GM12878 (cell line): ENCODE results near the gene CSRNP2. TPM values are rescaled to one million over a fixed set of nuclear protein-coding genes. Genes with fewer than 3 reads are reported as not detected.

Experiments
- ATAC-seq: fragments of 200-7000 bp; cut with Tn5 transposase; 3 replicates; pipeline ENCODE4 v1.9.1; 2020; ENCODE audit warnings: mild to moderate bottlenecking, moderate library complexity
- Bru-seq: library from RNA; stranded (reverse); fragments of 400-500 nt; gene quantifications from one replicate; lab custom pipeline; 2021; lab: Mats Ljungman, UMichigan
- BruChase-seq, 2 experiments: library from RNA; stranded (reverse); fragments of 400-500 nt; gene quantifications; one replicate each; lab custom pipeline; 2021; lab: Mats Ljungman, UMichigan
- BruUV-seq: library from RNA; stranded (reverse); fragments of 400-500 nt; replicated peaks from 2 replicates; lab custom pipeline; 2021; lab: Mats Ljungman, UMichigan
- CTCF ChIA-PET: fragments of 300-600 bp; sonication (Branson Sonifier 250); formaldehyde crosslinking; extraction: SDS; loops from one replicate; lab custom pipeline; 2021; ENCODE audit warnings: inconsistent platforms; lab: Yijun Ruan, JAX
- POLR2A ChIA-PET: fragments of 350-600 bp; formaldehyde crosslinking; extraction: SDS; loops from one replicate; lab custom pipeline; 2021; ENCODE audit warnings: inconsistent platforms; lab: Charles Lee
- RAD21 ChIA-PET: fragments of 300-600 bp; sonication (Branson Sonifier 250); formaldehyde crosslinking; loops from one replicate; lab custom pipeline; 2023; ENCODE audit warnings: antibody characterized with exemption; ENCODE audit not compliant: unreplicated experiment; lab: Charles Lee
- SMC1A ChIA-PET: fragments of 300-600 bp; sonication (Branson Sonifier 250); formaldehyde crosslinking; loops from one replicate; lab custom pipeline; 2023; ENCODE audit not compliant: unreplicated experiment, uncharacterized antibody; lab: Charles Lee
- DNase-seq: peaks from one replicate; pipeline ENCODE4 v3.0.0-alpha.2; 2011; ENCODE audit warnings: low read depth, low spot score
- FAIRE-seq: peaks from 3 replicates; lab custom pipeline; 2011; peaks lifted over from hg19 to GRCh38; lab: Jason Lieb, UNC
- H2AFZ ChIP-seq: 2 replicates; pipeline ENCODE4 v1.6.0; 2011; ENCODE audit warnings: low read depth, low read length, control low read depth; ENCODE audit not compliant: control insufficient read depth
- H3K27ac ChIP-seq: 2 replicates; pipeline ENCODE4 v1.5.1; 2011; ENCODE audit warnings: control low read depth; ENCODE audit not compliant: control insufficient read depth, insufficient read depth
- H3K27me3 ChIP-seq, 2 experiments: replicated peaks in 1 of 2; 2 replicates each; pipeline versions ENCODE4 v1.6.0 to v1.6.1; 2011; ENCODE audit warnings: low read length in 1 of 2; ENCODE audit not compliant: control insufficient read depth in 2 of 2, insufficient read depth in 2 of 2
- H3K36me3 ChIP-seq, 2 experiments: 2 replicates each; pipeline ENCODE4 v1.5.1; 2011; ENCODE audit warnings: low read length in 1 of 2; ENCODE audit not compliant: control insufficient read depth in 2 of 2, insufficient read depth in 2 of 2
- H3K4me1 ChIP-seq: 2 replicates; pipeline ENCODE4 v1.6.1; 2011; ENCODE audit warnings: mild to moderate bottlenecking, low read length, moderate library complexity, mixed read lengths; ENCODE audit not compliant: control insufficient read depth, insufficient read depth
- H3K4me2 ChIP-seq: 2 replicates; pipeline ENCODE4 v1.6.0; 2011; ENCODE audit warnings: control low read depth; ENCODE audit not compliant: control insufficient read depth, insufficient read depth
- H3K4me3 ChIP-seq: fragments of 200-600 bp; sonication (generic); 2 replicates; pipeline ENCODE4 v1.5.1; 2016
- H3K79me2 ChIP-seq: 2 replicates; pipeline ENCODE4 v1.6.0; 2011; ENCODE audit warnings: low read length; ENCODE audit not compliant: control insufficient read depth, insufficient read depth
- H3K9ac ChIP-seq: 2 replicates; pipeline ENCODE4 v1.8.0; 2011; ENCODE audit warnings: low read length, control low read depth, mixed read lengths; ENCODE audit not compliant: control insufficient read depth, insufficient read depth
- H3K9me3 ChIP-seq: replicated peaks from 3 replicates; pipeline ENCODE4 v1.5.1; 2011; ENCODE audit warnings: mild to moderate bottlenecking, low read length; ENCODE audit not compliant: control insufficient read depth, insufficient read depth
- H4K20me1 ChIP-seq: 2 replicates; pipeline ENCODE4 v1.6.0; 2011; ENCODE audit not compliant: control insufficient read depth, insufficient read depth
- BHLHE40 ChIP-seq, 2 experiments: fragments of 450-650 bp in 1 of 2; IDR thresholded peaks; 2 replicates each; pipeline ENCODE4 v1.6.1; 2011 to 2017; ENCODE audit warnings: low read depth in 2 of 2, borderline replicate concordance in 1 of 2, improper control_type of control experiment in 1 of 2, low read length in 1 of 2, mild to moderate bottlenecking in 1 of 2
- CBX3 ChIP-seq: fragments of 200-600 bp; sonication (generic); IDR thresholded peaks from 2 replicates; pipeline ENCODE4 v1.6.1; 2016; ENCODE audit warnings: low read depth, borderline replicate concordance
- HDGF ChIP-seq: fragments of 450-650 bp; IDR thresholded peaks from 2 replicates; pipeline ENCODE4 v1.6.1; 2016; ENCODE audit warnings: antibody characterized with exemption
- MXI1 ChIP-seq: fragments of 150-350 bp; IDR thresholded peaks from 2 replicates; pipeline ENCODE4 v1.6.1; 2011; ENCODE audit warnings: low read depth, mild to moderate bottlenecking, inconsistent platforms, low read length, improper control_type of control experiment
- RAD51 ChIP-seq: fragments of 450-650 bp; IDR thresholded peaks from 2 replicates; pipeline ENCODE4 v1.6.1; 2016; ENCODE audit warnings: moderate library complexity, mild to moderate bottlenecking, inconsistent platforms
- SKIL ChIP-seq: fragments of 450-650 bp; IDR thresholded peaks from 2 replicates; pipeline ENCODE4 v1.6.1; 2017; ENCODE audit warnings: mild to moderate bottlenecking, low read depth, inconsistent platforms; ENCODE audit not compliant: poor library complexity, severe bottlenecking
- SRF ChIP-seq, 2 experiments: IDR thresholded peaks; 2 replicates each; pipeline ENCODE4 v1.6.1; 2011; ENCODE audit warnings: low read depth in 2 of 2, low read length in 2 of 2, mild to moderate bottlenecking in 1 of 2, moderate library complexity in 1 of 2
- STAT3 ChIP-seq: IDR thresholded peaks from 2 replicates; pipeline ENCODE4 v1.6.1; 2011; ENCODE audit warnings: low read depth, low read length, improper control_type of control experiment
- YY1 ChIP-seq: IDR thresholded peaks from 2 replicates; pipeline ENCODE4 v1.6.1; 2011; ENCODE audit warnings: low read depth, mild to moderate bottlenecking, low read length
- ZNF274 ChIP-seq: IDR thresholded peaks from one replicate; pipeline ENCODE4 v1.8.0; 2011; ENCODE audit not compliant: insufficient read length, insufficient read depth
- ZNF687 ChIP-seq: fragments of 450-650 bp; IDR thresholded peaks from 2 replicates; pipeline ENCODE4 v1.6.1; 2017; ENCODE audit warnings: mild to moderate bottlenecking, moderate library complexity
- ZSCAN29 ChIP-seq: fragments of 450-650 bp; IDR thresholded peaks from 2 replicates; pipeline ENCODE4 v1.6.1; 2017; ENCODE audit warnings: mild to moderate bottlenecking, moderate library complexity
- WGBS: methylation state at CpG from one replicate; pipeline ENCODE4 v1.1.6; 2016; ENCODE audit warnings: low lambda C conversion rate; ENCODE audit not compliant: insufficient replicate concordance, insufficient coverage; ENCODE audit errors: missing lambda C conversion rate; 5-methylcytosine and 5-hydroxymethylcytosine counted together
- in situ Hi-C: fragments of 300-500 bp; cut with MboI; formaldehyde crosslinking; loops from 9 replicates; pipeline ENCODE4 v1.14.3; 2018; ENCODE audit warnings: mixed read lengths
- intact Hi-C: fragments of 100-400 bp; cut with micrococcal nuclease; formaldehyde crosslinking; loops from one replicate; pipeline ENCODE4 v1.14.2; 2022; ENCODE audit not compliant: unreplicated experiment
- long read RNA-seq, 2 experiments: library from polyadenylated mRNA; unstranded; transcript quantifications; one replicate each; pipeline ENCODE4 v2.0.0, GENCODE V29; 2019 to 2020
- polyA minus RNA-seq, 3 experiments: library from RNA; depleted of rRNA, polyadenylated mRNA; stranded (reverse); fragments of >200 nt; gene quantifications; 2 replicates each; pipeline ENCODE4 v1.2.3, GENCODE V29; 2011
- polyA plus RNA-seq, 11 experiments: library from polyadenylated mRNA; depleted of rRNA in 4 of 11; unstranded in 6 of 11; stranded (reverse) in 5 of 11; fragments of >200 nt; fragmentation: Nextera tagmentation in 4 of 11; fragmentation: Illumina TruSeq in 1 of 11; extraction: Ambion mirVana in 4 of 11; extraction: Trizol in 1 of 11; gene quantifications; 1 replicate in 1 of 11; 2 replicates in 10 of 11; pipeline versions ENCODE4 v1.2.1 to v1.2.3, GENCODE V29; 2011 to 2016; ENCODE audit warnings: inconsistent platforms in 2 of 11, missing spikeins in 2 of 11, low read depth in 1 of 11
- total RNA-seq, 4 experiments: library from RNA; depleted of rRNA in 3 of 4; stranded (reverse); fragments of >200 nt in 3 of 4; fragmentation: Illumina TruSeq in 1 of 4; extraction: Trizol in 1 of 4; gene quantifications; 2 replicates each; pipeline versions ENCODE4 v1.2.1 to v1.2.3, GENCODE V29; 2013 to 2021

Gene CSRNP2
- total RNA-seq (2013; cell fraction: nucleolus; rRNA removed), result 13.4 and 15.2 TPM in 2 replicates
- 7.9 and 8.3 TPM in 2 replicates for total RNA-seq (2014; rRNA removed)
- total RNA-seq (2014; rRNA removed; fragmentation: Illumina TruSeq; extraction: Trizol), result 4.4 and 5.0 TPM in 2 replicates
- total RNA-seq (2021), result 9.9 and 12.1 TPM in 2 replicates
- polyA plus RNA-seq (2011; ENCODE audit: low read depth), result 2.2 TPM
- polyA plus RNA-seq (2011; rRNA removed), result 5.6 and 6.4 TPM in 2 replicates
- polyA plus RNA-seq (2011; cell fraction: cytosol; rRNA removed), result 3.7 and 3.8 TPM in 2 replicates
- polyA plus RNA-seq (2011; cell fraction: nucleus; rRNA removed), result 5.3 and 5.7 TPM in 2 replicates
- polyA plus RNA-seq (2012), result 3.4 TPM in 2 replicates
- 7.8 and 8.8 TPM in 2 replicates for polyA plus RNA-seq (2014; fragmentation: Illumina TruSeq; extraction: Trizol)
- 1 to 10 TPM; 1.2 to 1.4 TPM for polyA plus RNA-seq (2014; fragmentation: Nextera tagmentation; extraction: Ambion mirVana)
- 6.1 and 8.1 TPM in 2 replicates for polyA plus RNA-seq (2014; rRNA removed)
- 1 to 10 TPM; 4.8 to 6.9 TPM for polyA plus RNA-seq (2016; fragmentation: Nextera tagmentation; extraction: Ambion mirVana)
- polyA minus RNA-seq (2011; rRNA and poly(A)+ RNA removed), result 5.4 and 6.8 TPM in 2 replicates
- 3.2 and 4.1 TPM in 2 replicates for polyA minus RNA-seq (2011; cell fraction: cytosol; rRNA and poly(A)+ RNA removed)
- 3.0 and 5.2 TPM in 2 replicates for polyA minus RNA-seq (2011; cell fraction: nucleus; rRNA and poly(A)+ RNA removed)
- Bru-seq, nascent RNA, result percentile 60 among the genes with signal in this experiment
- BruChase-seq, experiment 1, labeled RNA remaining after a 6-hour chase, result percentile 67 among the genes with signal in this experiment
- percentile 76 among the genes with signal in this experiment for BruChase-seq, experiment 2, labeled RNA remaining after a 2-hour chase
- long read RNA-seq, experiment 1, result 0 reads
- long read RNA-seq, experiment 2, partial matches to known transcripts, result 0 of 1 reads
- long read RNA-seq, experiment 2, other reads (novel, unspliced or antisense), result 1 of 1 reads

- Histone ChIP-seq H3K79me2 (no peaks in the 10 kb centered on the region; the same call in 1 of the 2 replicates), H2AFZ (peak within 1 kb of the TSS; percentile 72), H3K27ac (peak within 1 kb of the TSS; percentile 18; the same call in 1 of the 2 replicates), H3K9me3 (no peaks in the 10 kb centered on the region), H3K4me1 (peaks cover 5% of the 10 kb centered on the region; the same call in 1 of the 2 replicates), H3K27me3 (no peaks in the 10 kb centered on the region), H3K4me3 (peak within 1 kb of the TSS; percentile 83), H3K9ac (peak within 1 kb of the TSS; percentile 75), H3K4me2 (peak within 1 kb of the TSS; percentile 97), H4K20me1 (no peaks in the 10 kb centered on the region), H3K36me3 (no peaks in the 10 kb centered on the region)
- in situ Hi-C loops, result no loop called here
- DNase-seq, result peak; percentile 59
- ATAC-seq, result peak; percentile 99
- RAD21 ChIA-PET, result interaction anchor here (1.6 kb wide), 1 partner anchor 105 kb away, joined by 5 read pairs; no protein-coding TSS in a partner anchor
- SMC1A ChIA-PET, result interaction anchor here (0.6 to 1.5 kb wide), 2 partner anchors 35 to 257 kb away, joined by 3 to 4 read pairs; partner anchors contain the start of gene LETMD1
- under 1% methylated on average over 57 of the region's 74 CpGs for whole genome bisulfite sequencing
- POLR2A ChIA-PET, result interaction anchor here (0.6 to 2.4 kb wide), 12 partner anchors 9 to 680 kb away, joined by 3 to 7 read pairs (median 4); partner anchors contain the start of genes DAZAP2, POU6F1 and SLC11A2
- CTCF ChIA-PET, result interaction anchor here (0.6 to 1.7 kb wide), 3 partner anchors 96 to 1080 kb away, joined by 3 to 10 read pairs (median 3); no protein-coding TSS in a partner anchor
- BruUV-seq, result no TSS peak
- intact Hi-C loops, result loop anchor here (2.0 kb wide), 1 partner anchor 34 kb away; the partner anchor contains the start of gene LETMD1
- FAIRE-seq, result peak; percentile 31
- TF ChIP-seq ZNF687 (peak; percentile 90), CBX3 (no peak), YY1 (peak; percentile 88), BHLHE40 (IDR thresholded peaks at IDR 0.05; ENCODE audit: borderline replicate concordance in 1 of 2, low read depth in 2 of 2, low read length in 1 of 2) (peak; percentile 59 to 81; a peak in 3 of 4 replicates), MXI1 (no peak; the same call in 1 of the 2 replicates), RAD51 (no peak), ZSCAN29 (peak; percentile 65; the same call in 1 of the 2 replicates), SRF (IDR thresholded peaks at IDR 0.05; ENCODE audit: low read depth in 2 of 2, low read length in 2 of 2) (no peak), ZNF274 (no peak), STAT3 (no peak), HDGF (peak; percentile 10; the same call in 1 of the 2 replicates), SKIL (no peak)
Measured at GRCh38 chr12:51083126-51083833, at the start of gene CSRNP2. Gene CSRNP2, minus strand, starts transcription at chr12:51083596. Its CDS starts 7,035 bp downstream, at chr12:51076561.
